NT2/D1 (cell line): ENCODE measurements around the gene GNMT.
A peak's percentile ranks its signal among the peaks of the same experiment; 100 is the strongest.

Experiments
- DNase-seq: peaks from one replicate; pipeline ENCODE4 v3.0.0-alpha.2; 2011; ENCODE audit warnings: low read depth, low spot score
- H3K27me3 ChIP-seq: 2 replicates; pipeline ENCODE4 v1.6.0; 2011; ENCODE audit warnings: mild to moderate bottlenecking; ENCODE audit not compliant: insufficient read length, insufficient read depth
- H3K36me3 ChIP-seq: 2 replicates; pipeline ENCODE4 v1.6.1; 2011; ENCODE audit warnings: mild to moderate bottlenecking, low read length, mixed read lengths; ENCODE audit not compliant: insufficient read depth, insufficient read length
- H3K4me1 ChIP-seq: 2 replicates; pipeline ENCODE4 v1.5.1; 2011; ENCODE audit not compliant: insufficient read depth, insufficient read length
- H3K4me3 ChIP-seq: 2 replicates; pipeline ENCODE4 v1.5.1; 2011; ENCODE audit warnings: low read depth; ENCODE audit not compliant: insufficient read length
- H3K9ac ChIP-seq: 2 replicates; pipeline ENCODE4 v1.6.0; 2011; ENCODE audit warnings: low read depth; ENCODE audit not compliant: insufficient read length
- H3K9me3 ChIP-seq: 2 replicates; pipeline ENCODE4 v1.5.1; 2011; ENCODE audit warnings: mild to moderate bottlenecking, low read length; ENCODE audit not compliant: insufficient read depth
- SUZ12 ChIP-seq: IDR thresholded peaks from 2 replicates; pipeline ENCODE4 v1.6.1; 2011; ENCODE audit not compliant: insufficient read length, insufficient read depth; ENCODE audit errors: extremely low read depth
- YY1 ChIP-seq: IDR thresholded peaks from 2 replicates; pipeline ENCODE4 v1.6.1; 2011; ENCODE audit not compliant: insufficient read length, insufficient read depth
- ZNF274 ChIP-seq: IDR thresholded peaks from 2 replicates; pipeline ENCODE4 v1.6.1; 2011; ENCODE audit warnings: mild to moderate bottlenecking, low read depth, low read length

Gene GNMT

DNA sequence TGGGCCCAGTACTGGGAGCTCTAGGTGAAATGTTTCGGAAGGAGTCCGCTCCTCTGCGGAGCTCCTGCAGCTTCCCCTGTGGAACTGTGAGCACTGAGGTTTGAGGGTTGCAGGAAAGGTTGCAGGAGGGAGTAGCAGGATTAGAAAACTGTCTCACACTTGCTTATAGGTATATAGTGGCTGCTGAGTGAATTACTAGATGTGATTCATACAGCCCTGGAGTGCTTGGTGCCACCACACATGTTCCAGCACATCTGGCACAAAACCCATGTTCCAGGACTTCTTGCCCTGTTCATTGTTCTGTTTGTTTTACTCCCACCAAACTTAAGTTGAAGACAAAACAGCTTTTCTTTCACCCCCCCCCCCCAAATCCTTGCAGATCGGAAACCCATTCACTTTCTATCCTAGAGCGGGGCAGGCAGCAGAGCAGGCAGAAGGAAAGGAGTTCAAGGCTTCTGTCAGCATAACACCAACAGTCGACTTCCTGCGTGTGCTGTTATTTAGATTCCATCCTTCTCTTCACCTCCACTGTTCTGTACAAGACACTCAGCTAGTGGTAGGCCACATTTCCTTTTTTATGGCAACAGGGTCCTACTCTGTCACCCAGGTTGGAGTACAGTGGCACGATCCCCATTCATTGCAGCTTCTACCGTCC is 19.1 kb downstream of the GNMT start:
- Histone ChIP-seq H3K9me3 (no peaks in the 10 kb centered on the region), H3K27me3 (no peaks in the 10 kb centered on the region), H3K36me3 (peaks cover 6% of the 10 kb centered on the region), H3K9ac (peak overlapping the region; percentile 91), H3K4me1 (peaks cover 2% of the 10 kb centered on the region), H3K4me3 (peak overlapping the region; percentile 67)
- no peak for DNase-seq
- TF ChIP-seq ZNF274 = no peak
- TF ChIP-seq YY1 = no peak
- no peak for TF ChIP-seq SUZ12

DNA sequence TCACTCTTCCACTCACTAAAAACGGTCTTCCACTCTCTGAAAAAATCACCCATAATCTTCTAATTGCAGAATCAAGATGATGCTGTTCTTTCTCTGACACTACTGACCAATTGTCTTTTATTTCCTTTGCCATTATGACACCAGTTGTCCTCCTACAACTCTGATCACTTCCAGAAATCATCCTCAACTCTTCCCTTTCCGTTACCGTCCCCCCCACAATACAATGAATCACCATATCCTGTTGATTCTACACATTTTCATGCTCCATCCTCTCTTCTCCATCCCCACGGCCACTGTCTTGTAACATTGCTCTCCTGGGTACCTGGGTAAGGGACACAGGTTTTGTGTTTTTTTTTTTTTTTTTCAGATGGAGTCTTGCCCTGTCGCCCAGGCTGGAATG is 21.3 kb downstream of the GNMT start:
- H3K27me3 ChIP-seq = no peaks in the 10 kb centered on the region
- no peak for TF ChIP-seq ZNF274
- TF ChIP-seq YY1 = no peak
- no peak for TF ChIP-seq SUZ12
- DNase-seq = no peak
- no peak overlapping the region for H3K4me3 ChIP-seq
- no peaks in the 10 kb centered on the region for H3K36me3 ChIP-seq
- no peak overlapping the region for H3K9ac ChIP-seq
- no peaks in the 10 kb centered on the region for H3K9me3 ChIP-seq
- H3K4me1 ChIP-seq = peaks cover 5% of the 10 kb centered on the region

DNA sequence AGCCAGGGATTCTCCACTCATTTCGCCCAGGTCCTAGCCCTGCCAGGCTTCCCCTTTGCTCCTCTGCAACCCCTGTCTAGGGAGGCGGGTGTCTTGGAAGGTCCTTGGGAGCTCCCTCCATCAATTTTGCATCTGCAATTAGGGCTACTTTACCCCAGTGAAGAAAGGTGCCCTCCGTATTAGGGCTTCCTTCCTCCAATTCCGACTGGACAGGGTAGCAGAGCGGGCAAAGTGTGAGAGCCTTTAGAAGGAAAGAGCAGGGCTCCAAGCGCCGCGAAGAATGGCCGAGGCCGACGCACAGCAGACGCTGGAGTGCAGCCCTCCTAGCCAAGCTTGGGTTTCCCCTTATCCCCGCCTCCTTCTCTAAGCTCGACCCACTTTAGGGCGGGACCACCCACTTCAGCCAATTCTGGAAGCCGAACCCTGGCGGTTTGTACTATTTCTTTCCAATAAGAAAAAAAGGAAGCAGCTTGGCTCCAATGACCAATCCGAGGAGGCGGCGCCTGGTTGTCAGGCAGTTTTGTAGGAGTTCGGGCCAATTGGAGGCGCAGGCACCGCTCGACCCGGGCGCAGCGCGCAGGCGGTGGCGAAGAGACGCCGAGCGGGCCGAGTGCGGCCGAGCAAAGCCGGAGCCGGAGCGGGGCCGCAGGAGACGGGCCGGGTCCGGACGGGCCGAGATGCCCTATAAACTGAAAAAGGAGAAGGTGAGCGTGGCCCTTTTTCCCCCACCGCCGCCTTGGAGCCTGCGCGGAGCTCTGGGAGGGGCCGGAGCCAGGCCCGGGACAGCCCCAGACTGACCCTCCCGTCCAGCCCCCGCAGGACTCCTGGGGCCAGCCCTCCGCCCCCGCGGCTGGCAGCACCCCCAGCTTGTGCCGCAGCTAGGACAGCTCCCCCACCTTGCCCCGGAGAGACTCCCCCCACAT is 23.7 kb downstream of the GNMT start, which contains the start of gene PPP2R5D:
Gene PPP2R5D, plus strand, starts transcription at position 570 of the 923 bp plus-strand sequence. Its CDS starts 108 bp downstream, at position 678.
- Histone ChIP-seq H3K27me3 (no peaks in the 10 kb centered on the region), H3K9me3 (no peaks in the 10 kb centered on the region)

DNA sequence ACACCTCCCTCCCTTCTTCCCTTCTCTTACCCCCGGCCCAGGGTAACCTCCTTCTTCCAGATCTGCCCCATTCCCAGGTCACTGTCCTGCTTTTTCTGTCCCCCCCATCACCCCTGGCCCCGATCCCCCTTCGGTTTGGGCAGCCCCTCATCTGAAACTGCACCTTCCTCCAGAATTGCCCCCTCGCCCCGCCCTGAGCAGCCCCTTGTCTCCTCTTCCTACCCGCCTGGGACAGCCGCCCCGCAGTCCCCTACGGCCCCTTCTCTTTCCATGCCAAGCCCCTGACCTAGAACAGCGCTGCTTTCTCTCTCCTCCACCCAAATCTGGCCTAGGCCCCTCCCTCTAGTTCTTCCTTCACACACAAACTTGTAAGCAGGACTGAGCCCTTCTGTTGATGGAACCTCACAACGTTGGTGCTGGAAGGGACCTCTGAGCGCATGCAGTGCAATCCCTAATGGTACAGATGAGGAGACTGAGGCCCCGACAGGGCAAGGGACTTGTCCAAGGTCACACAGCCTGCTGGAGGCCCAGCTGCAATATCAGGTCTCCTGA is 24.4 kb downstream of the GNMT start:
- Histone ChIP-seq H3K9ac (peak overlapping the region; percentile 74), H3K27me3 (no peaks in the 10 kb centered on the region), H3K36me3 (peaks cover 20% of the 10 kb centered on the region), H3K4me1 (peaks cover 5% of the 10 kb centered on the region), H3K4me3 (peak overlapping the region; percentile 78), H3K9me3 (no peaks in the 10 kb centered on the region)
- DNase-seq = no peak
- no peak for TF ChIP-seq YY1
- no peak for TF ChIP-seq ZNF274
- TF ChIP-seq SUZ12 = no peak

More for the DNA sequence above, 23.7 kb downstream of the GNMT start, which contains the start of gene PPP2R5D:
- no peak for TF ChIP-seq SUZ12
- Histone ChIP-seq H3K36me3 (peaks cover 13% of the 10 kb centered on the region), H3K4me1 (peaks cover 5% of the 10 kb centered on the region), H3K9ac (peak within 1 kb of the TSS; percentile 86), H3K4me3 (peak within 1 kb of the TSS; percentile 78)
- peak; percentile 96 for DNase-seq

DNA sequence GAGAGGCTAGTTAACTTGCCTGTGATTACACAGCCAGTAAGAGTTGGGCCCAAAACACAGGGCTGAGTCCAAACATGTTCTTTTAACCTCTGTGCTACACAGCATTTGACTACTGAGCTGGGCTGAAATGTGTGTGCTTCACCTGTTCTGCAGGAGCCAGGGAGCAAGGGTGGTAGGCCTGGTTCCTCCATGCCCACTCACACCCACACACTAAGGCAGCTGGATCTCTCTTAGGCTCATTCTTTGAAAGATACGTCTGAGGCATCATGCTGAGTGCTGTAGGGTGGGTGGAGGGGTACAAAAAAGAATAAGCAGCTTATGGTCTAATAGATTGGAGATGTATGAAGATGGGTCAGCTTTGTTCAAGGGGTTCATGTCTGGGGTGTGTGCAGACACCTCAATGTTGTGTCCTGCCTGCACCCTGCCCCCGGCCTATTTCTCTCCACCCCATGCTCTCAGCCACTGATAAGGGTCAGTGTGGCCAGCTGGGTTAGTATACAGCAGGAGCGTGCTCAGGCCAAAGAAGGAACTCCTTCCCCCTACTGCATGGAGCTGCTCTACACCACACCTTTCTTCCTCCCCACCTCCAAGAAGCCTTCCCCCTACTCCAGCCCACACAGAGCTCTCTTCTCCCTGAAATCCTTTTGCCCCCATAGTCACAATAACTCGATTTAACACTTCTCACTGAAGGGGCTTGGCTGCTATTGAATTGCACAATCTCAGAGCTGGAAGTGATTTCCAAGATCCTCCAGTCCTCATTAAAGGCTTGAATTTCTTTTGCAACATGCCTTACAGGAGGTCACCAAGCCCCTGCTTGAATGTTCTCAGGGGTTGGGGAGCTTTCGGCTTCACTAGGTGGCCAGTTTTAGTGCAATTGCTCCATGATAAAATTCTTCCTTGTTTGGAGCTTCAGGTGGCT is 27.2 kb downstream of the GNMT start:
- no peak overlapping the region for H3K9ac ChIP-seq
- DNase-seq = no peak
- H3K9me3 ChIP-seq = no peaks in the 10 kb centered on the region
- H3K4me3 ChIP-seq = no peak overlapping the region
- peaks cover 33% of the 10 kb centered on the region for H3K36me3 ChIP-seq
- TF ChIP-seq ZNF274 = no peak
- TF ChIP-seq YY1 = no peak
- no peak for TF ChIP-seq SUZ12
- peaks cover 5% of the 10 kb centered on the region for H3K4me1 ChIP-seq
- H3K27me3 ChIP-seq = no peaks in the 10 kb centered on the region

DNA sequence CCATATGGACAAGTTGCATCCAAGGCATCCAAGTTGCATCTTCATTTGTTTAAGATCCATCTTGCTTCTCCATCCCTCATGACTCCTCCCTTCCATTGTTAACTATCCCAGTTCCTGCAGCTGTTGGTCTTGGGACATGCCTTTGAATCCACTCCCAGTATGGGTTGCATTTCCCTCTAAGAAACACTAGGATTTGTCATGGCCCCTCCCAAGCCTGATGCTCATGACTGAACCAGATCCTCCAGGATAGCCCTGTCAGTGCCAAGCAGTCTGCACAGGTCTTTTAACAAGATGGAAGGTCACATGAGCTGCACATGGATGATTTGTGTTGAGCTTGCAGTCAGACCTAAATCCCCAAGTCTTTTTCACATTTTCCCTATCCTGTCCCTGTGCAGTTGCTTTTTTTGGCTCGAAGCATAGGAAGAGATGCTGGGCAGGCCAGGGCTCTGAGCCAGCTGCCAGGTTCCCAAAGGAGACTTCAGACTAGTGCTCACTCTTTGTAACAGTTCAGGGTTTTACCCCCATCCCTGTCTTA is 28.0 kb downstream of the GNMT start:
- H3K4me1 ChIP-seq = peaks cover 6% of the 10 kb centered on the region
- no peak for TF ChIP-seq ZNF274
- no peak for TF ChIP-seq SUZ12
- DNase-seq = no peak
- peaks cover 33% of the 10 kb centered on the region for H3K36me3 ChIP-seq
- no peaks in the 10 kb centered on the region for H3K27me3 ChIP-seq
- no peak overlapping the region for H3K9ac ChIP-seq
- H3K4me3 ChIP-seq = no peak overlapping the region
- H3K9me3 ChIP-seq = no peaks in the 10 kb centered on the region
